ENCODE data around the gene SCT.

DNA sequence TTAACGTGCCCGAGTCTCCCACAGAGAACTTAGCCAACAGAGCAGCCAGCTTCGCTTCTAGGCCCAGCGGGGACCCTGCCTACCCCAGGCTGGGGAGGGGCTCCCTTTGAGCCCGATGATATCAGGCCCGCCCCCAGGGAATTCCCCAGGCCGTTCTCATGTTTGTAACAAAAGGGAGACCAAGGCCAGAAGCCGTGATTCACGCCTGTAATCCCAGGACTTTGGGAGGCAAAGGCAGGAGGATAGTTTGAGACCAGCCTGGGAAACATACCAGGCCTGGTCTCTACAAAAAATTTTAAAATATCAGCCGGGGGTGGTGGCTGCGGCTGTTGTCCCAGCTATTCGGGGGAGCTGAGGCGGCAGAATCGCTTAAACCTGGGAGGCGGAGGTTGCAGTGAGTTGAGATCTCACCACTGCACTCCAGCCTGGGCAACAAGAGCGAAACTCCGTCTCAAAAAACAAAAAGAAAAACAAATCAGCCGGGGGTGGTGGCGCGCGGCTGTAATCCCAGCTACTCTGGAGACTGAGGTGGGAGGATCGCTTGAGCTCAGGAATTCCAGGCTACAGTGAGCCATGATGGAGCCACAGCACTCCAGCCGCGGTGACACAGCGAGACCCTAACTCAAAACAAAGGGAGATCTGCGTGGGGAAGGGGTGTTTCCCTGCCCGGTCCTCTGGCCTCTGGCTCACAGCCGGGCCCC lies 11.8 kb upstream of the SCT start:
- TF ChIP-seq, protein P1, sequence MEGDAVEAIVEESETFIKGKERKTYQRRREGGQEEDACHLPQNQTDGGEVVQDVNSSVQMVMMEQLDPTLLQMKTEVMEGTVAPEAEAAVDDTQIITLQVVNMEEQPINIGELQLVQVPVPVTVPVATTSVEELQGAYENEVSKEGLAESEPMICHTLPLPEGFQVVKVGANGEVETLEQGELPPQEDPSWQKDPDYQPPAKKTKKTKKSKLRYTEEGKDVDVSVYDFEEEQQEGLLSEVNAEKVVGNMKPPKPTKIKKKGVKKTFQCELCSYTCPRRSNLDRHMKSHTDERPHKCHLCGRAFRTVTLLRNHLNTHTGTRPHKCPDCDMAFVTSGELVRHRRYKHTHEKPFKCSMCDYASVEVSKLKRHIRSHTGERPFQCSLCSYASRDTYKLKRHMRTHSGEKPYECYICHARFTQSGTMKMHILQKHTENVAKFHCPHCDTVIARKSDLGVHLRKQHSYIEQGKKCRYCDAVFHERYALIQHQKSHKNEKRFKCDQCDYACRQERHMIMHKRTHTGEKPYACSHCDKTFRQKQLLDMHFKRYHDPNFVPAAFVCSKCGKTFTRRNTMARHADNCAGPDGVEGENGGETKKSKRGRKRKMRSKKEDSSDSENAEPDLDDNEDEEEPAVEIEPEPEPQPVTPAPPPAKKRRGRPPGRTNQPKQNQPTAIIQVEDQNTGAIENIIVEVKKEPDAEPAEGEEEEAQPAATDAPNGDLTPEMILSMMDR (IDR thresholded peaks at IDR 0.05) = no peak
- no peak for TF ChIP-seq ZFX (IDR thresholded peaks at IDR 0.05; ENCODE audit: borderline replicate concordance)
